ENCODE measurements around the gene ULBP2.
"Not testable (repeated sequence)": the region's sequence is repeated elsewhere in the genome, so short reads cannot be mapped to it uniquely, and the experiment has no call there.

Gene ULBP2

GRCh38 chr6:149965194-149966020 is 23.6 kb downstream of the ULBP2 start:
- H3K36me3 ChIP-seq (ENCODE audit: control insufficient read depth in 5 of 5, insufficient read depth in 5 of 5, low read length in 5 of 5) = no peaks in the 10 kb centered on the region
- peak overlapping the region in 4 of 5 donors; percentile 63 to 72 (median 66) for H3K4me3 ChIP-seq (ENCODE audit: low read depth in 1 of 5, low read length in 5 of 5)
- peak overlapping the region in 1 of 5 donors; percentile 11 for H3K9ac ChIP-seq (ENCODE audit: low read length in 5 of 5)
- H3K27ac ChIP-seq (ENCODE audit: low read depth, low read length) = no peak overlapping the region
- peaks cover 27 to 58% (median 47%) of the 10 kb centered on the region in 5 donors for H3K27me3 ChIP-seq (ENCODE audit: control insufficient read depth in 5 of 5, insufficient read depth in 4 of 5, low read length in 5 of 5)
- H3K9me3 ChIP-seq (ENCODE audit: control insufficient read depth in 5 of 5, low read length in 5 of 5) = no peaks in the 10 kb centered on the region
- H3K4me1 ChIP-seq (ENCODE audit: control insufficient read depth in 5 of 5, insufficient read depth in 5 of 5, low read length in 5 of 5) = peaks cover 4 to 28% (median 26%) of the 10 kb centered on the region in 5 donors

GRCh38 chr6:149966319-149966718 is 24.5 kb downstream of the ULBP2 start:
- peaks cover 4 to 28% (median 26%) of the 10 kb centered on the region in 5 donors for H3K4me1 ChIP-seq (ENCODE audit: control insufficient read depth in 5 of 5, insufficient read depth in 5 of 5, low read length in 5 of 5)
- H3K9ac ChIP-seq (ENCODE audit: low read length in 5 of 5); H3K27ac ChIP-seq (ENCODE audit: low read depth, low read length); H3K4me3 ChIP-seq (ENCODE audit: low read depth in 1 of 5, low read length in 5 of 5); H3K36me3 ChIP-seq (ENCODE audit: control insufficient read depth in 5 of 5, insufficient read depth in 5 of 5, low read length in 5 of 5); H3K9me3 ChIP-seq (ENCODE audit: control insufficient read depth in 5 of 5, low read length in 5 of 5): not testable (repeated sequence)
- peaks cover 27 to 57% (median 41%) of the 10 kb centered on the region in 5 donors for H3K27me3 ChIP-seq (ENCODE audit: control insufficient read depth in 5 of 5, insufficient read depth in 4 of 5, low read length in 5 of 5)

GRCh38 chr6:149967591-149967990 is 25.8 kb downstream of the ULBP2 start:
- Histone ChIP-seq H3K27ac (ENCODE audit: low read depth, low read length) (no peak overlapping the region), H3K4me1 (ENCODE audit: control insufficient read depth in 5 of 5, insufficient read depth in 5 of 5, low read length in 5 of 5) (peaks cover 4 to 28% (median 26%) of the 10 kb centered on the region in 5 donors), H3K4me3 (ENCODE audit: low read depth in 1 of 5, low read length in 5 of 5) (no peak overlapping the region), H3K9ac (ENCODE audit: low read length in 5 of 5) (no peak overlapping the region), H3K27me3 (ENCODE audit: control insufficient read depth in 5 of 5, insufficient read depth in 4 of 5, low read length in 5 of 5) (peaks cover 24 to 48% (median 34%) of the 10 kb centered on the region in 5 donors), H3K36me3 (ENCODE audit: control insufficient read depth in 5 of 5, insufficient read depth in 5 of 5, low read length in 5 of 5) (no peaks in the 10 kb centered on the region), H3K9me3 (ENCODE audit: control insufficient read depth in 5 of 5, low read length in 5 of 5) (no peaks in the 10 kb centered on the region)

GRCh38 chr6:149967999-149968398 is 26.2 kb downstream of the ULBP2 start:
- not testable (repeated sequence) for H3K36me3 ChIP-seq (ENCODE audit: control insufficient read depth in 5 of 5, insufficient read depth in 5 of 5, low read length in 5 of 5); H3K4me3 ChIP-seq (ENCODE audit: low read depth in 1 of 5, low read length in 5 of 5); H3K9ac ChIP-seq (ENCODE audit: low read length in 5 of 5); H3K9me3 ChIP-seq (ENCODE audit: control insufficient read depth in 5 of 5, low read length in 5 of 5); H3K27ac ChIP-seq (ENCODE audit: low read depth, low read length)
- H3K27me3 ChIP-seq (ENCODE audit: control insufficient read depth in 5 of 5, insufficient read depth in 4 of 5, low read length in 5 of 5) = peaks cover 19 to 44% (median 30%) of the 10 kb centered on the region in 5 donors
- peaks cover 4 to 26% (median 24%) of the 10 kb centered on the region in 5 donors for H3K4me1 ChIP-seq (ENCODE audit: control insufficient read depth in 5 of 5, insufficient read depth in 5 of 5, low read length in 5 of 5)

GRCh38 chr6:149968909-149969308 is 27.1 kb downstream of the ULBP2 start:
- H3K4me3 ChIP-seq (ENCODE audit: low read depth in 1 of 5, low read length in 5 of 5); H3K27ac ChIP-seq (ENCODE audit: low read depth, low read length); H3K36me3 ChIP-seq (ENCODE audit: control insufficient read depth in 5 of 5, insufficient read depth in 5 of 5, low read length in 5 of 5); H3K9ac ChIP-seq (ENCODE audit: low read length in 5 of 5); H3K9me3 ChIP-seq (ENCODE audit: control insufficient read depth in 5 of 5, low read length in 5 of 5): not testable (repeated sequence)
- H3K4me1 ChIP-seq (ENCODE audit: control insufficient read depth in 5 of 5, insufficient read depth in 5 of 5, low read length in 5 of 5) = peaks cover 4 to 17% (median 16%) of the 10 kb centered on the region in 5 donors
- peaks cover 18 to 37% (median 27%) of the 10 kb centered on the region in 5 donors for H3K27me3 ChIP-seq (ENCODE audit: control insufficient read depth in 5 of 5, insufficient read depth in 4 of 5, low read length in 5 of 5)

GRCh38 chr6:149969635-149970034 is 27.8 kb downstream of the ULBP2 start:
- Histone ChIP-seq H3K36me3 (ENCODE audit: control insufficient read depth in 5 of 5, insufficient read depth in 5 of 5, low read length in 5 of 5) (no peaks in the 10 kb centered on the region), H3K27me3 (ENCODE audit: control insufficient read depth in 5 of 5, insufficient read depth in 4 of 5, low read length in 5 of 5) (peaks cover 11 to 36% (median 23%) of the 10 kb centered on the region in 5 donors), H3K9me3 (ENCODE audit: control insufficient read depth in 5 of 5, low read length in 5 of 5) (no peaks in the 10 kb centered on the region), H3K9ac (ENCODE audit: low read length in 5 of 5) (no peak overlapping the region), H3K27ac (ENCODE audit: low read depth, low read length) (no peak overlapping the region), H3K4me1 (ENCODE audit: control insufficient read depth in 5 of 5, insufficient read depth in 5 of 5, low read length in 5 of 5) (peaks cover 0 to 10% (median 9%) of the 10 kb centered on the region in 5 donors), H3K4me3 (ENCODE audit: low read depth in 1 of 5, low read length in 5 of 5) (no peak overlapping the region)

GRCh38 chr6:149974394-149974793 is 32.6 kb downstream of the ULBP2 start:
- H3K4me1 ChIP-seq (ENCODE audit: control insufficient read depth in 5 of 5, insufficient read depth in 5 of 5, low read length in 5 of 5); H3K9ac ChIP-seq (ENCODE audit: low read length in 5 of 5); H3K36me3 ChIP-seq (ENCODE audit: control insufficient read depth in 5 of 5, insufficient read depth in 5 of 5, low read length in 5 of 5); H3K4me3 ChIP-seq (ENCODE audit: low read depth in 1 of 5, low read length in 5 of 5); H3K9me3 ChIP-seq (ENCODE audit: control insufficient read depth in 5 of 5, low read length in 5 of 5); H3K27ac ChIP-seq (ENCODE audit: low read depth, low read length): not testable (repeated sequence)
- peaks cover 0 to 32% (median 17%) of the 10 kb centered on the region in 5 donors for H3K27me3 ChIP-seq (ENCODE audit: control insufficient read depth in 5 of 5, insufficient read depth in 4 of 5, low read length in 5 of 5)

- H3K27ac ChIP-seq (ENCODE audit: low read depth, low read length) = no peak overlapping the region
- H3K36me3 ChIP-seq (ENCODE audit: control insufficient read depth in 5 of 5, insufficient read depth in 5 of 5, low read length in 5 of 5) = no peaks in the 10 kb centered on the region
- no peak overlapping the region for H3K4me3 ChIP-seq (ENCODE audit: low read depth in 1 of 5, low read length in 5 of 5)
- H3K27me3 ChIP-seq (ENCODE audit: control insufficient read depth in 5 of 5, insufficient read depth in 4 of 5, low read length in 5 of 5) = peaks cover 0 to 29% (median 14%) of the 10 kb centered on the region in 5 donors
- no peaks in the 10 kb centered on the region for H3K9me3 ChIP-seq (ENCODE audit: control insufficient read depth in 5 of 5, low read length in 5 of 5)
- no peaks in the 10 kb centered on the region for H3K4me1 ChIP-seq (ENCODE audit: control insufficient read depth in 5 of 5, insufficient read depth in 5 of 5, low read length in 5 of 5)
- H3K9ac ChIP-seq (ENCODE audit: low read length in 5 of 5) = no peak overlapping the region
These were observed 33.0 kb downstream of the ULBP2 start for GRCh38 chr6:149974825-149975224.

GRCh38 chr6:149975400-149975799 is 33.6 kb downstream of the ULBP2 start:
- no peaks in the 10 kb centered on the region for H3K9me3 ChIP-seq (ENCODE audit: control insufficient read depth in 5 of 5, low read length in 5 of 5)
- H3K4me1 ChIP-seq (ENCODE audit: control insufficient read depth in 5 of 5, insufficient read depth in 5 of 5, low read length in 5 of 5) = no peaks in the 10 kb centered on the region
- peaks cover 0 to 28% (median 10%) of the 10 kb centered on the region in 5 donors for H3K27me3 ChIP-seq (ENCODE audit: control insufficient read depth in 5 of 5, insufficient read depth in 4 of 5, low read length in 5 of 5)
- H3K9ac ChIP-seq (ENCODE audit: low read length in 5 of 5) = no peak overlapping the region
- H3K27ac ChIP-seq (ENCODE audit: low read depth, low read length) = no peak overlapping the region
- H3K4me3 ChIP-seq (ENCODE audit: low read depth in 1 of 5, low read length in 5 of 5) = no peak overlapping the region
- H3K36me3 ChIP-seq (ENCODE audit: control insufficient read depth in 5 of 5, insufficient read depth in 5 of 5, low read length in 5 of 5) = no peaks in the 10 kb centered on the region

- Histone ChIP-seq H3K27ac (ENCODE audit: low read depth, low read length) (no peak overlapping the region), H3K36me3 (ENCODE audit: control insufficient read depth in 5 of 5, insufficient read depth in 5 of 5, low read length in 5 of 5) (no peaks in the 10 kb centered on the region), H3K4me1 (ENCODE audit: control insufficient read depth in 5 of 5, insufficient read depth in 5 of 5, low read length in 5 of 5) (no peaks in the 10 kb centered on the region), H3K9me3 (ENCODE audit: control insufficient read depth in 5 of 5, low read length in 5 of 5) (peaks cover 0 to 3% (median 0%) of the 10 kb centered on the region in 5 donors), H3K4me3 (ENCODE audit: low read depth in 1 of 5, low read length in 5 of 5) (no peak overlapping the region), H3K9ac (ENCODE audit: low read length in 5 of 5) (no peak overlapping the region), H3K27me3 (ENCODE audit: control insufficient read depth in 5 of 5, insufficient read depth in 4 of 5, low read length in 5 of 5) (peaks cover 0 to 38% (median 15%) of the 10 kb centered on the region in 5 donors)
These were observed 35.4 kb downstream of the ULBP2 start for GRCh38 chr6:149977221-149977620.
